IMR-90 (cell line): ENCODE measurements around the gene MRPL11. TPM values are rescaled to one million over a fixed set of nuclear protein-coding genes. Genes with fewer than 3 reads are reported as not detected.

Experiments
- ATAC-seq: fragments of 200-7000 bp; cut with Tn5 transposase; 2 replicates; pipeline ENCODE4 v1.9.1; 2020; ENCODE audit warnings: low read depth, mild to moderate bottlenecking, moderate library complexity
- BruUV-seq: library from RNA; stranded (reverse); fragments of 400-500 nt; replicated peaks from 2 replicates; lab custom pipeline; 2021; lab: Mats Ljungman, UMichigan
- CTCF ChIA-PET: fragments of 300-600 bp; formaldehyde crosslinking; extraction: SDS; loops from one replicate; lab custom pipeline; 2021; ENCODE audit warnings: antibody characterized with exemption; lab: Yijun Ruan, JAX
- POLR2A ChIA-PET: fragments of 300-600 bp; sonication (Branson Sonifier 250); formaldehyde crosslinking; loops from one replicate; lab custom pipeline; 2022; ENCODE audit warnings: antibody characterized with exemption; ENCODE audit not compliant: unreplicated experiment; lab: Charles Lee
- DNase-seq: peaks from one replicate; pipeline ENCODE4 v3.0.0; 2013
- H2AFZ ChIP-seq: replicated peaks from 2 replicates; pipeline ENCODE3; 2013; ENCODE audit warnings: low read length, mild to moderate bottlenecking; ENCODE audit not compliant: poor library complexity
- H2AK5ac ChIP-seq: 2 replicates; pipeline ENCODE4 v1.6.1; 2013; ENCODE audit warnings: low read depth, low read length, inconsistent platforms
- H2AK9ac ChIP-seq: replicated peaks from 2 replicates; pipeline ENCODE3; 2013; ENCODE audit warnings: mild to moderate bottlenecking, low read depth, low read length, moderate library complexity; ENCODE audit not compliant: poor library complexity
- H2BK120ac ChIP-seq: 2 replicates; pipeline ENCODE4 v1.6.1; 2013; ENCODE audit warnings: low read depth, low read length, inconsistent platforms
- H2BK15ac ChIP-seq: 3 replicates; pipeline ENCODE4 v1.6.1; 2013; ENCODE audit warnings: low read depth, low read length, inconsistent platforms
- H2BK20ac ChIP-seq: 2 replicates; pipeline ENCODE4 v1.6.1; 2013; ENCODE audit warnings: low read depth, mild to moderate bottlenecking, inconsistent platforms, low read length, moderate library complexity
- H2BK5ac ChIP-seq: 2 replicates; pipeline ENCODE4 v1.6.1; 2013; ENCODE audit warnings: mild to moderate bottlenecking, low read depth, low read length, inconsistent platforms; ENCODE audit not compliant: poor library complexity, severe bottlenecking
- H3K14ac ChIP-seq: replicated peaks from 2 replicates; pipeline ENCODE4 v1.6.1; 2013; ENCODE audit warnings: low read depth, low read length, inconsistent platforms
- H3K18ac ChIP-seq: 2 replicates; pipeline ENCODE4 v1.6.1; 2013; ENCODE audit warnings: low read depth, low read length, control low read depth
- H3K23ac ChIP-seq: 2 replicates; pipeline ENCODE4 v1.6.1; 2013; ENCODE audit warnings: low read depth, low read length, inconsistent platforms
- H3K27ac ChIP-seq: 2 replicates; pipeline ENCODE4 v1.5.1; 2013; ENCODE audit warnings: mild to moderate bottlenecking, control low read depth, low read length; ENCODE audit not compliant: insufficient read depth
- H3K27me3 ChIP-seq: 2 replicates; pipeline ENCODE4 v1.6.1; 2013; ENCODE audit warnings: low read length; ENCODE audit not compliant: control insufficient read depth, insufficient read depth
- H3K36me3 ChIP-seq: 2 replicates; pipeline ENCODE4 v1.6.1; 2013; ENCODE audit warnings: low read length, mixed read lengths; ENCODE audit not compliant: control insufficient read depth, insufficient read depth
- H3K4ac ChIP-seq: 2 replicates; pipeline ENCODE4 v1.6.1; 2013; ENCODE audit warnings: low read depth, low read length, inconsistent platforms
- H3K4me1 ChIP-seq: 2 replicates; pipeline ENCODE4 v1.6.1; 2013; ENCODE audit warnings: low read length, mixed read lengths; ENCODE audit not compliant: control insufficient read depth, insufficient read depth
- H3K4me2 ChIP-seq: 2 replicates; pipeline ENCODE4 v1.6.1; 2013; ENCODE audit warnings: low read depth, mild to moderate bottlenecking, control low read depth, low read length, moderate library complexity
- H3K4me3 ChIP-seq: 2 replicates; pipeline ENCODE4 v1.5.1; 2013; ENCODE audit warnings: low read depth, mild to moderate bottlenecking, control low read depth, low read length, moderate library complexity; ENCODE audit not compliant: insufficient read depth
- H3K56ac ChIP-seq: 2 replicates; pipeline ENCODE4 v1.6.1; 2013; ENCODE audit warnings: low read length, inconsistent platforms; ENCODE audit not compliant: insufficient read depth; ENCODE audit errors: extremely low read depth
- H3K79me1 ChIP-seq, 2 experiments: 2 replicates each; pipeline ENCODE4 v1.6.1; 2013; ENCODE audit warnings: low read length in 2 of 2, inconsistent platforms in 1 of 2, low read depth in 1 of 2
- H3K9ac ChIP-seq: 2 replicates; pipeline ENCODE4 v1.6.1; 2013; ENCODE audit warnings: low read depth, low read length, control low read depth
- H3K9me1 ChIP-seq: 2 replicates; pipeline ENCODE4 v1.6.1; 2013; ENCODE audit warnings: low read length, inconsistent platforms; ENCODE audit not compliant: insufficient read depth
- H3K9me3 ChIP-seq: 2 replicates; pipeline ENCODE4 v1.6.1; 2013; ENCODE audit warnings: low read length; ENCODE audit not compliant: control insufficient read depth, insufficient read depth
- H4K20me1 ChIP-seq: 2 replicates; pipeline ENCODE4 v1.6.1; 2013; ENCODE audit warnings: low read length, inconsistent platforms; ENCODE audit not compliant: insufficient read depth
- H4K5ac ChIP-seq: 2 replicates; pipeline ENCODE4 v1.6.1; 2013; ENCODE audit warnings: mild to moderate bottlenecking, low read depth, low read length, control low read depth
- H4K8ac ChIP-seq, 2 experiments: 2 replicates each; pipeline ENCODE4 v1.6.1; 2013; ENCODE audit warnings: low read depth in 2 of 2, low read length in 2 of 2, control low read depth in 1 of 2, inconsistent platforms in 1 of 2
- H4K91ac ChIP-seq: 2 replicates; pipeline ENCODE4 v1.6.1; 2013; ENCODE audit warnings: low read depth, low read length, inconsistent platforms; ENCODE audit not compliant: insufficient read depth
- RCOR1 ChIP-seq: IDR thresholded peaks from 2 replicates; pipeline ENCODE4 v1.6.1; 2012; ENCODE audit warnings: mild to moderate bottlenecking, low read length, improper control_type of control experiment; ENCODE audit not compliant: insufficient replicate concordance
- WGBS, 2 experiments: methylation state at CpG; one replicate each; pipeline versions ENCODE4 v1.1.5 to v1.1.7; 2013; ENCODE audit warnings: missing lambda C conversion rate in 2 of 2; ENCODE audit not compliant: insufficient read length in 1 of 2; ENCODE audit errors: extremely low coverage in 2 of 2; 5-methylcytosine and 5-hydroxymethylcytosine counted together
- dilution Hi-C: fragments of 300-500 bp; cut with HindIII; formaldehyde crosslinking; loops from one replicate; pipeline ENCODE4 v1.14.3; 2018; ENCODE audit warnings: low sequenced_read_pairs; ENCODE audit not compliant: unreplicated experiment
- in situ Hi-C: fragments of 300-500 bp; cut with MboI; formaldehyde crosslinking; loops from 3 replicates; pipeline ENCODE4 v1.14.3; 2019; ENCODE audit warnings: low sequenced_read_pairs, inconsistent platforms, mixed read lengths
- intact Hi-C: fragments of 100-400 bp; cut with micrococcal nuclease; formaldehyde crosslinking; loops from 2 replicates; pipeline ENCODE4 v1.10.0; 2022
- polyA plus RNA-seq, 3 experiments: library from polyadenylated mRNA; depleted of rRNA; stranded (reverse); fragments of >200 nt; gene quantifications; 2 replicates each; pipeline ENCODE4 v1.2.3, GENCODE V29; 2012; ENCODE audit warnings: low replicate concordance in 1 of 3
- total RNA-seq: library from RNA; depleted of rRNA; stranded (reverse); fragments of >200 nt; gene quantifications from 2 replicates; pipeline ENCODE4 v1.2.3, GENCODE V29; 2012

Gene MRPL11
- total and polyA plus RNA-seq, 2 of the 4 experiments (the other 2 are of a cell fraction) = 45.5 to 45.6 TPM

DNA sequence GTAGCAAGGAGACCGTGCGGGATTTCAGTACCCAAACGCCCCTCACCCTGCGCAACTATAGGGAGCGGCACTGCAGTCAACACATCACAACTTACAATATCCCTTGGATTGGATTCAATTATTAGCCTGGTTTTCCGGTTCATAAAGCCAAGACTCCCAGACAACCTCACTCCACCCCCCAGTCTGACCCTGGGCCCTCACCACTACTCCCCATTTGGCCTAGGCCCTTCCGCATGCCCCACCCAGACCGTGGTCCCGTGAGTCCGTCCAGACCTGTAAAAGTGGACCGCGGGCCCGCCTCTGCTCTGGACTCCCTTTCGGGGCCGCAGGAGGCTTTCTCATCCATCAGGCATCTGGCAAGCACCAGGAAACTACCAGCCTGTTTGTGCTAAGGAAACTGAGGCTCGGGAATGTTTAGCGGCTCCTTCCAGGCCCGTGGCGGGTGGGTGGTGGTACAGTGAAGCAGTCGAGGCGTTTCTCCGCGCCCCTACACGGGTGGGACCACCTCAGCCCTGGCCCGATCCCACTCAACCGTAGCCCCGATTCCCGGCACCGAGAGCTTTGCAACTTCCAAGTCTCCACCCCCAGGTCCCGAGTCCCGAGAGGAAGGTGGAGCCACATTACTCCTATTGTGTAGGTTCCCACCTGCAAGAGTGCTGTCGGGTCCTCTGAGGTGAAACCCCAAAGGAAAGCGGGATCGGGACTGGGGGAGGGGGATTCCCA lies 40.9 kb upstream of the MRPL11 start:
- peak overlapping the region; percentile 92 for H3K4ac ChIP-seq
- H3K4me2 ChIP-seq = peak overlapping the region; percentile 100
- H4K91ac ChIP-seq = peak overlapping the region; percentile 84
- no peak overlapping the region for H2BK20ac ChIP-seq
- H3K27me3 ChIP-seq = no peaks in the 10 kb centered on the region
- peak overlapping the region; percentile 46 to 95 for H4K8ac ChIP-seq
- in situ Hi-C loops = no loop called here
- peak overlapping the region; percentile 94 for H3K14ac ChIP-seq
- H3K9me3 ChIP-seq = no peaks in the 10 kb centered on the region
- POLR2A ChIA-PET = interaction anchor here (0.5 to 1.1 kb wide), 3 partner anchors 13 to 198 kb away, joined by 3 to 16 read pairs (median 8); partner anchors contain the start of genes PELI3 and RBM4B
- H3K23ac ChIP-seq = peak overlapping the region; percentile 76
- peak; percentile 31 for ATAC-seq
- peak overlapping the region; percentile 91 for H2AK5ac ChIP-seq
- peaks cover 11% of the 10 kb centered on the region; the same call in 1 of the 2 replicates for H4K20me1 ChIP-seq
- DNase-seq = peak; percentile 20
- 2% methylated on average over 6 of the region's 34 CpGs; no CpG with 5 or more reads in 1 of the 2 experiments for WGBS, 2 experiments
- peak overlapping the region; percentile 88 for H3K56ac ChIP-seq
- no peak for TF ChIP-seq RCOR1
- H3K4me3 ChIP-seq = peak overlapping the region; percentile 82
- peaks cover 8% of the 10 kb centered on the region for H3K4me1 ChIP-seq
- peak overlapping the region; percentile 31 for H3K18ac ChIP-seq
- H2BK120ac ChIP-seq = peak overlapping the region; percentile 18; the same call in 1 of the 2 replicates
- intact Hi-C loops = loop anchor here (1.0 to 2.0 kb wide), 3 partner anchors 41 to 139 kb away; partner anchors contain the start of gene MRPL11
- peak overlapping the region; percentile 91 for H3K27ac ChIP-seq
- peaks cover 7% of the 10 kb centered on the region; the same call in 1 of the 2 replicates for H3K9me1 ChIP-seq
- peak overlapping the region; percentile 85 for H2BK5ac ChIP-seq
- BruUV-seq = TSS peak; percentile 52
- H2AFZ ChIP-seq = peak overlapping the region; percentile 97
- H4K5ac ChIP-seq = peak overlapping the region; percentile 72
- H2AK9ac ChIP-seq = peak overlapping the region; percentile 90
- CTCF ChIA-PET = interaction anchor here (0.6 to 1.2 kb wide), 3 partner anchors 13 to 62 kb away, joined by 3 to 5 read pairs (median 3); partner anchors contain the start of genes MRPL11 and PELI3
- H3K9ac ChIP-seq = peak overlapping the region; percentile 95
- H3K79me1 ChIP-seq = peaks cover 19 to 58% of the 10 kb centered on the region in 2 experiments
- dilution Hi-C loops = no loop called here
- H2BK15ac ChIP-seq = no peak overlapping the region
- peaks cover 5% of the 10 kb centered on the region for H3K36me3 ChIP-seq
